NCI-H1417 (cell line): ENCODE results near the gene FAM3D.

Experiments
- DNase-seq, 3 experiments: peaks; one replicate each; lab custom pipeline; 2025; lab: John Stamatoyannopoulos, UW

FAM3D gene

DNA sequence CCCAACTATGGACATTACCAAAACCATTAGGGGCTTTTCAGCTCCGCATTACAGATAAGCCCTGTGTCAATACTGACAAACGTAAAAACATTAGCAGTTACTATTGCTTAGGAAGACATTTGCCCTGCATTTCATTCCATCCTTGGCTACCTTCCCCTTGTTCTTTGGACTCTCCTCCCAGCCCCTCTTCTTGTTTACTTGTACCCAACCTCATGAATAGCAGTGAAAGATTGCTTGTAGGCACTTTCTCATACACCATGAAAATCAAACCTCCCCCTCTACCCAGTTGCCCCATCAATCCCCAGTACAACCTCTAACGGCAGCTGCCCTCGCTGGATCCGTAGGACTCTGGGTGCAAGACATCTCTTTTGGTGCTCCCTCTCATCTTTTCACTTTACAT, 72.5 kb downstream of the FAM3D start:
- no peak for DNase-seq

DNA sequence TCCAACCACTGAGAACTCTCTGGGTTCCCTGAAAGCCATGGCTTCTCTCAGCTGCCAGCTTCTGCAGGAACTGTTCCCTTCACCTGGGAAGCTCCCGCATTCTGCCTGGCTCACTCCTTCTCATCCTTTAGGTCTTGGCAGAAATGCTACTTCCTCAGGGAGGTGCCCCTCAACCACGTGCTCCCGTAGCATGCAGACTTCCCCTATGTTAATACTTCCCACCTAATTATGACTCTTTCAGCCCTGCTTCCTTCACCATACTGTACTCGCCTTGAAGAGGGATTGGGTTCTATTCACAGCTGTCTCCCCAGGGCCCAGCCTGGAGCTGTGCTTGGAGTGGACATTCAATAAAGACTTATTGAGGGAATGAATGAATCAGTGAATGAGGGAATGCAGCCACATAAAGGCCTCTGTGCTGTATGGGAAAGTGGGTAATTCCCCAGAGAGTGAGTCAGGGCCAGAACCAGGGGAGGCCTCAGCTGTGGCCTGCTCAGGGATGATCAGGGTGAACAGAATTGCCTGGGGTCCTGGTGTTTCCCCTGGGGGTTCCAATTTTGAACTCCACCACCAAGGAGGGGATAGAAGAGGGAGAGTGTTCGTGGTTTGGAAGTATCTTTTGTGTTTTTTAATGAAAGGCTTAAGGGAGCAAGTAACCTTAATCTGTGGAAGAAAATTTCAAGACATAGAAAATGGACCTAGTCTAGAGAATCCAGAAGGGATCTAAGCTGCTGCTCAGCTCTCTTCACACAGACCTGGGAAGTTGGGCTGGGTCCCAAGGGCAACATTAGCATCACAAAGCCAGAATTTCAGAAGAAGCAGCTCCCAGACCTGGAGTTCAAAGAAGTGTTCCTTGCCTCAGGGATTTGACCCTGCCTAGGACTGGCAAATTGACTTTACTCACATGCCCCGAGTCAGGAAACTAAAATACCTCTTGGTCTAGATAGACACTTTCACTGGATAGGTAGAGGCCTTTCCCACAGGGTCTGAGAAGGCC, 74.8 kb downstream of the FAM3D start:
- DNase-seq = no peak

- DNase-seq = no peak
These were observed 78.5 kb downstream of the FAM3D start for GRCh38 chr3:58588030-58588614.

- peak in 2 of 3 experiments; percentile 17 to 36 for DNase-seq
These were observed 79.8 kb downstream of the FAM3D start for GRCh38 chr3:58586776-58587192.

DNA sequence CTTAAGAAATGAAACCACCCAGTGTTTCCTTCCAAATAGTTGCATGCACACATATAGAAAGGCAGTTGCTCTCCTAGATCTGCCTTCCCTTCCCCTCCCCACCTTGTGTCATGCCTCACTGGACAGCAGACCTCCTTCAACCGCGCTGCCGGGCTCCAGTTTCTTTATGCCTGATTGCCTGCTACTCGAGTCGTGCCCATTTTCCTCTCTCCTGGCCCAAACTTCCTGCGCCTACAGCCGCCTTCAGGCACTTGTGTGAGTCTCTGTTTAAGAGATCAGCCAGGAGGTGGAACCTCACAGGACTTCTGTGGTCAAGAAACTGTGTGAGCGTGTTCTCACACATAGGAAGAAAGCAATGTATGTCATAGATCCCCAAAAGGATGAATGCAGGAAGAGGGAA, 80.6 kb downstream of the FAM3D start:
- peak; percentile 14 to 37 (median 16) for DNase-seq

- DNase-seq = peak; percentile 47 to 70 (median 57)
These were observed 81.4 kb downstream of the FAM3D start for GRCh38 chr3:58585005-58585786.

DNA sequence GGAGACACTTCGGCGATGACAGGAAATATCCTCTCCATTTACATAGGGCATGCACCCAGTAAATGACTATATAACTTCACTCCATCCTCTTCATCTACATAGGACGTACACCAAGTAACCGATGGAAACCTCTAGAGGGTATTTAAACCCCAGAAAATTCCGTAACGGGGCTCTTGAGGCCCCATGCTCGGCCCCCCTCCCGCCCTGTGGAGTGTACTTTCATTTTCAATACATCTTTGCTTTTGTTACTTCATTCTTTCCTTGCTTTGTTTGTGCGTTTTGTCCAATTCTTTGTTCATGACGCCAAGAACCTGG, 81.9 kb downstream of the FAM3D start:
- DNase-seq = no peak
